ENCODE measurements around the gene SIGLEC6. TPM values are rescaled to one million over a fixed set of nuclear protein-coding genes. Genes with fewer than 3 reads are reported as not detected.

The SIGLEC6 gene
- total RNA-seq, 4 donors from 2014 or later: 7.1 TPM; not detected in 3

DNA sequence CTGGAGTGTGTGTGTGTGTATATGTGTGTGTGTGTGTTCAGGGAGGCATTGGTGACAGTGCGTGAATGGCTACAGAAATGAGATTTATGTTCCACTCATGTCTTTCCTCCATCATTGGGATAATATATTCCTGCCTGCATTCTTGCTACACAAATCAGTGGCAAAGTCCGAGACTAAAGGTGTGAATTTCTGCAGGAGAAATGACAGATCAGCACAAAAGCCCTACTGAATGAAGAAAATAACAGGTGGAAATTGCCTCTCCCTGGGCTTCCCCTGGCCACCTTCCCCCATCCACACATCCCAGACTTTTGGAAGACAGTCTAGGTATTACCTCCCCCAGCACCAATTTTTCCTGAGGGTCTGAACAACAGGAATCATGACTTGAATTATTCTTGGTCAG, 10.1 kb downstream of the SIGLEC6 start:
- no peak overlapping the region for H3K4me3 ChIP-seq
- WGBS, 2 donors: 73 to 82% methylated on average over 2 of the region's 2 CpGs

DNA sequence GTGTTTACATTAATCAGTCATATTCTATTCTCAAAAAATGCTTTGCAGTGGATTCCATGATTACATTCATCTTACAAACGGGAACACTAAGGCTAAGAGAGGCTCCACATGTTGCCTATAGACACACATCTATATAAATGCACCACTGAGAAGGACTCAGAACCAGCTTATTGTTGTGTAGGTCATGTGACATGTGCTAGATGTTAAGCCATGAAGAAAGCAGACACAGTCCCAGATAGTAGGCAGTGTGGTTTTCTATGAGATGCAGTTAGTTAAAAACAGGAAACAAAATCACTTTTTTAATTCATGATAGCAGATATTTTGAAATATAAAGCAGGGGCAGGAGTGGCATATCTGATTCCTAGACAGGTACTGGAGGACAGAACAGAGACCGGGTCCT, 10.7 kb downstream of the SIGLEC6 start:
- H3K36me3 ChIP-seq: no peaks in the 10 kb centered on the region
- no peak overlapping the region for H3K4me3 ChIP-seq
- intact Hi-C loops (cut with DNase I): no loop called here
- peaks cover 0 to 12% (median 0%) of the 10 kb centered on the region in 4 donors for H3K27me3 ChIP-seq
- no peaks in the 10 kb centered on the region for H3K4me1 ChIP-seq
- no peak for TF ChIP-seq POLR2A (IDR thresholded peaks at IDR 0.05)
- TF ChIP-seq, protein P1, sequence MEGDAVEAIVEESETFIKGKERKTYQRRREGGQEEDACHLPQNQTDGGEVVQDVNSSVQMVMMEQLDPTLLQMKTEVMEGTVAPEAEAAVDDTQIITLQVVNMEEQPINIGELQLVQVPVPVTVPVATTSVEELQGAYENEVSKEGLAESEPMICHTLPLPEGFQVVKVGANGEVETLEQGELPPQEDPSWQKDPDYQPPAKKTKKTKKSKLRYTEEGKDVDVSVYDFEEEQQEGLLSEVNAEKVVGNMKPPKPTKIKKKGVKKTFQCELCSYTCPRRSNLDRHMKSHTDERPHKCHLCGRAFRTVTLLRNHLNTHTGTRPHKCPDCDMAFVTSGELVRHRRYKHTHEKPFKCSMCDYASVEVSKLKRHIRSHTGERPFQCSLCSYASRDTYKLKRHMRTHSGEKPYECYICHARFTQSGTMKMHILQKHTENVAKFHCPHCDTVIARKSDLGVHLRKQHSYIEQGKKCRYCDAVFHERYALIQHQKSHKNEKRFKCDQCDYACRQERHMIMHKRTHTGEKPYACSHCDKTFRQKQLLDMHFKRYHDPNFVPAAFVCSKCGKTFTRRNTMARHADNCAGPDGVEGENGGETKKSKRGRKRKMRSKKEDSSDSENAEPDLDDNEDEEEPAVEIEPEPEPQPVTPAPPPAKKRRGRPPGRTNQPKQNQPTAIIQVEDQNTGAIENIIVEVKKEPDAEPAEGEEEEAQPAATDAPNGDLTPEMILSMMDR (IDR thresholded peaks at IDR 0.05): no peak
- WGBS, 2 donors: 30 to 43% methylated on average over 2 of the region's 2 CpGs
- H3K9me3 ChIP-seq: peaks cover 0 to 6% (median 0%) of the 10 kb centered on the region in 3 donors
- DNase-seq: no peak
- no peak overlapping the region for H3K27ac ChIP-seq

More for the DNA sequence above, 10.1 kb downstream of the SIGLEC6 start:
- Histone ChIP-seq H3K27me3 (peaks cover 0 to 13% (median 0%) of the 10 kb centered on the region in 4 donors), H3K36me3 (no peaks in the 10 kb centered on the region), H3K27ac (no peak overlapping the region), H3K4me1 (no peaks in the 10 kb centered on the region), H3K9me3 (peaks cover 0 to 6% (median 0%) of the 10 kb centered on the region in 3 donors)
- TF ChIP-seq, protein P1 (IDR thresholded peaks at IDR 0.05): no peak
- TF ChIP-seq POLR2A (IDR thresholded peaks at IDR 0.05): no peak
- DNase-seq: no peak
- intact Hi-C loops (cut with DNase I): no loop called here

DNA sequence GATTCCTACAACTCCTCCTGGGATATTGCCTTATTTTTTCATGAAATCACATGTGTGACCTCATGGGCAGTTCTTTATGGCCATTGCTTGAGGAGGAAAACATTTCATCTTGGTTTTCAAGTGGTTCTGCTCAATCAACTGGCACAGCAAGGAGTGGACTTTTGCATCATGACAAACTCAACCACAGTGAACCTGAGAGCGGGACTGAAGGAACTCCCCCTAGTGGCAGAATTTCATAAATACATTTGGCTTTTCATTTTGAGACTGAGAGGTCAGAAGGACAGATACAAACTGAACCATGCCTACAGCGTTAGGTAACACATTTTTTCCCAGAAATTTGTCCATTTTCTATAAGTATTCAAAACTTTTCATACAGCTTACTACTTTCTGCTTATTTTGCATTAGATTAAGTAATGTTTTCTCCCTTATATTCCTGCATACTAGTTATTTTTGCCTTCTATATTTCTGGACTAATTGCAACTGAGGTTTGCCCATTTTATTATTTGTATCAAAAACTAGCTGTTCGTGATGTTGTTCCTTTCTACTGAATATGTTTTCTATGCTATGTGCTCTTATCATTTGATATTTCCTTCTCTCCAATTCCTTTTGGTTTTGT, 16.5 kb downstream of the SIGLEC6 start:
- intact Hi-C loops (cut with DNase I): no loop called here
- H3K27me3 ChIP-seq: peaks cover 0 to 30% (median 0%) of the 10 kb centered on the region in 4 donors
- H3K27ac ChIP-seq: no peak overlapping the region
- no peak for DNase-seq
- no peaks in the 10 kb centered on the region for H3K36me3 ChIP-seq
- H3K4me3 ChIP-seq: no peak overlapping the region
- TF ChIP-seq, protein P1 (IDR thresholded peaks at IDR 0.05): peak; percentile 37 to 65 (median 54)
- TF ChIP-seq POLR2A (IDR thresholded peaks at IDR 0.05): no peak
- 6 to 13% methylated on average over 3 of the region's 3 CpGs for WGBS, 2 donors
- H3K9me3 ChIP-seq: peaks cover 0 to 6% (median 0%) of the 10 kb centered on the region in 3 donors
- no peaks in the 10 kb centered on the region for H3K4me1 ChIP-seq

DNA sequence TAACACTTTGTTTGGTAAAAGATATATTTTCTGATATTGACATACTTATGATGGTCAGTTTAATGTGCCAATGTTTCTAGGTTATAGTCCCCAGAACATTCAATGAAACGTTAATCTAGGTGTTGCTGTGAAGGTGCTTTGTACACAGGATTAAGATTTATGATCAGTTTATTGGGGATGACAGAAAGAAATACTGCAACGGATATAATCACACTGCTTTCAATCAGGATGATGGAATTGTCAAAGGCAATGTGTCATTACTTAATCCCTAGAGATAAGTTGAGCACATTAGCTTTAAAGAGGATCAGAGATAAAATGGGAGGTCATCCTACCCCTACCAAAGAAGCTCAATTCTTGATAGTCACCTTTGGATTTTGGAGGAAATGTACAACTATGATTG, 17.5 kb downstream of the SIGLEC6 start:
- DNase-seq: no peak
- Histone ChIP-seq H3K36me3 (no peaks in the 10 kb centered on the region), H3K27me3 (peaks cover 0 to 37% (median 0%) of the 10 kb centered on the region in 4 donors), H3K4me1 (no peaks in the 10 kb centered on the region), H3K9me3 (peaks cover 0 to 6% (median 0%) of the 10 kb centered on the region in 3 donors), H3K27ac (no peak overlapping the region), H3K4me3 (no peak overlapping the region)
- intact Hi-C loops (cut with DNase I): no loop called here
- 33 to 38% methylated on average over 2 of the region's 2 CpGs for WGBS, 2 donors
- TF ChIP-seq POLR2A (IDR thresholded peaks at IDR 0.05): no peak
- TF ChIP-seq, protein P1 (IDR thresholded peaks at IDR 0.05): no peak

DNA sequence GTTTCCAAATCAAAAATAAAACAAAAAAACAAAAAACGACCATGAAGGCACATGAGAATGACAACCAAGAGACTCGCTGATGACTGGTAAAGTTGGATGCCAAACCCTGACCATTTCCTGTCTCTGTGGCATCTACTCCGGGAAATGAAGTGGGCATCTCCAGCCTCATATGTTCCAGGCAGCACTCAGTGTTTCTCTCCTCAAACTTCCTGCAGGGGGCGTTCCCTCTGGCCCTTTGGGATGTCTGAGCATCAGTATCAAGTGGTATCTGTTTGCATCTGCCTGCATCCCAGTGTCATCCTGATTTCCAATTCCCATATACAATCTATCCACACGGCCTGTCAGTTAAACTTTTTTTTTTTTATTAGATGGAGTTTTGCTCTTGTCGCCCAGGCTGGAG, 20.1 kb downstream of the SIGLEC6 start:
- no peak for DNase-seq
- no peaks in the 10 kb centered on the region for H3K9me3 ChIP-seq
- H3K36me3 ChIP-seq: no peaks in the 10 kb centered on the region
- H3K27me3 ChIP-seq: peaks cover 0 to 36% (median 0%) of the 10 kb centered on the region in 4 donors
- intact Hi-C loops (cut with DNase I): no loop called here
- no peaks in the 10 kb centered on the region for H3K4me1 ChIP-seq
- H3K4me3 ChIP-seq: no peak overlapping the region
- no peak for TF ChIP-seq POLR2A (IDR thresholded peaks at IDR 0.05)
- TF ChIP-seq, protein P1 (IDR thresholded peaks at IDR 0.05): no peak
- no peak overlapping the region for H3K27ac ChIP-seq
- 7 to 9% methylated on average over 6 of the region's 6 CpGs for WGBS, 2 donors

All from esophagus squamous epithelium (tissue), 5 donors.